Mesendoderm (in vitro differentiated cells): ENCODE results near the gene CRY1.

ENCODE experiments used
- DNase-seq: peaks from one replicate; pipeline ENCODE4 v3.0.0; 2013
- H2AK5ac ChIP-seq: 2 replicates; pipeline ENCODE4 v1.6.1; 2013; ENCODE audit warnings: low read length, inconsistent platforms
- H2BK120ac ChIP-seq: 2 replicates; pipeline ENCODE4 v1.6.1; 2013; ENCODE audit warnings: low read depth, mild to moderate bottlenecking, low read length, moderate library complexity, mixed read lengths
- H2BK15ac ChIP-seq: replicated peaks from 2 replicates; pipeline ENCODE4 v1.6.1; 2013; ENCODE audit warnings: low read depth, mild to moderate bottlenecking, moderate library complexity
- H2BK5ac ChIP-seq: 2 replicates; pipeline ENCODE4 v1.6.1; 2013; ENCODE audit warnings: low read length, inconsistent platforms
- H3K18ac ChIP-seq: 2 replicates; pipeline ENCODE4 v1.6.1; 2013; ENCODE audit warnings: mild to moderate bottlenecking, low read length, mixed read lengths
- H3K23ac ChIP-seq: one replicate; pipeline ENCODE4 v1.6.1; 2013; ENCODE audit warnings: low read length
- H3K27ac ChIP-seq: 2 replicates; pipeline ENCODE4 v1.5.1; 2013; ENCODE audit warnings: low read depth, mild to moderate bottlenecking, inconsistent platforms, low read length, moderate library complexity
- H3K27me3 ChIP-seq: 2 replicates; pipeline ENCODE4 v1.6.1; 2013; ENCODE audit warnings: low read length, control low read depth, mild to moderate bottlenecking, inconsistent platforms; ENCODE audit not compliant: insufficient read depth, poor library complexity
- H3K36me3 ChIP-seq: 2 replicates; pipeline ENCODE4 v1.6.1; 2013; ENCODE audit warnings: low read length, inconsistent platforms; ENCODE audit not compliant: control insufficient read depth, insufficient read depth
- H3K4ac ChIP-seq: one replicate; pipeline ENCODE4 v1.6.1; 2013; ENCODE audit warnings: low read depth, mild to moderate bottlenecking, low read length, moderate library complexity
- H3K4me1 ChIP-seq: 2 replicates; pipeline ENCODE4 v1.6.1; 2013; ENCODE audit warnings: low read depth, low read length, inconsistent platforms; ENCODE audit not compliant: control insufficient read depth
- H3K4me2 ChIP-seq: 2 replicates; pipeline ENCODE4 v1.6.1; 2013; ENCODE audit warnings: low read length
- H3K4me3 ChIP-seq: 2 replicates; pipeline ENCODE4 v1.5.1; 2013; ENCODE audit warnings: mild to moderate bottlenecking, low read length
- H3K56ac ChIP-seq: one replicate; pipeline ENCODE4 v1.6.1; 2013; ENCODE audit warnings: low read length
- H3K79me1 ChIP-seq: 2 replicates; pipeline ENCODE4 v1.6.1; 2013; ENCODE audit warnings: low read length, inconsistent platforms
- H3K79me2 ChIP-seq: 2 replicates; pipeline ENCODE4 v1.6.1; 2013; ENCODE audit warnings: mild to moderate bottlenecking, low read length; ENCODE audit not compliant: control insufficient read depth, insufficient read depth
- H3K9ac ChIP-seq: 2 replicates; pipeline ENCODE4 v1.6.1; 2013; ENCODE audit warnings: low read length, inconsistent platforms
- H4K5ac ChIP-seq: one replicate; pipeline ENCODE4 v1.6.1; 2013; ENCODE audit warnings: low read length
- H4K8ac ChIP-seq: one replicate; pipeline ENCODE4 v1.6.1; 2013; ENCODE audit warnings: low read depth, mild to moderate bottlenecking, control low read depth, low read length, moderate library complexity
- WGBS: extraction: QIAGEN DNeasy Blood & Tissue Kit; methylation state at CpG from one replicate; pipeline ENCODE4 v1.1.7; 2013; ENCODE audit warnings: low lambda C conversion rate, missing lambda C conversion rate; ENCODE audit not compliant: insufficient coverage; ENCODE audit errors: extremely low coverage; 5-methylcytosine and 5-hydroxymethylcytosine counted together

Gene CRY1

DNA sequence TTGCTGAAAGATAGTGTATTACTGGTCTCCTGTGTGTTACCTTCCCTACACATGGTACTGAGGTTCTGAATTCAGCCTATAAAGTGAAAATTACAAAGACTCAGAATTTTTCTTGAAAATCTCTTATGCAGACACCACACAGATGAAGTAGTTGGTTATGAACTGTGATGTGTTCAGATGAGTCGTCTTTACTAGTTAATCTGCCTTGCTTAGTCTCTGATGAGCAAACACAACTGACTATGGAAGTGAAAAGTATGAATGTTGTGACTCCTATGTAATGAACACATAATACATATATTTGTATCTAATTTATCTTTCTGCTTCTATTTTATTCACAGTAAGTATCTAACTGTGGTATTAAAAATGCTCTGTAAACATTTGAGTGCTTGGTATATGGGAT lies 111.1 kb downstream of the CRY1 start:
- no peak overlapping the region for H3K23ac ChIP-seq
- H3K4ac ChIP-seq: no peak overlapping the region
- H2AK5ac ChIP-seq: no peak overlapping the region
- no peak for DNase-seq
- peaks cover 3% of the 10 kb centered on the region for H3K4me1 ChIP-seq
- H3K4me2 ChIP-seq: no peak overlapping the region
- no peak overlapping the region for H4K8ac ChIP-seq
- no peak overlapping the region for H2BK120ac ChIP-seq
- H3K9ac ChIP-seq: no peak overlapping the region
- no peaks in the 10 kb centered on the region for H3K79me2 ChIP-seq
- H3K18ac ChIP-seq: no peak overlapping the region
- no peak overlapping the region for H3K4me3 ChIP-seq
- no peak overlapping the region for H2BK5ac ChIP-seq
- H3K27me3 ChIP-seq: no peaks in the 10 kb centered on the region
- H4K5ac ChIP-seq: no peak overlapping the region
- no peaks in the 10 kb centered on the region for H3K36me3 ChIP-seq
- H3K56ac ChIP-seq: no peak overlapping the region
- H2BK15ac ChIP-seq: no peak overlapping the region
- H3K79me1 ChIP-seq: peaks cover 2% of the 10 kb centered on the region
- WGBS: no CpG with 5 or more reads among the region's 1 CpG
- H3K27ac ChIP-seq: no peak overlapping the region

DNA sequence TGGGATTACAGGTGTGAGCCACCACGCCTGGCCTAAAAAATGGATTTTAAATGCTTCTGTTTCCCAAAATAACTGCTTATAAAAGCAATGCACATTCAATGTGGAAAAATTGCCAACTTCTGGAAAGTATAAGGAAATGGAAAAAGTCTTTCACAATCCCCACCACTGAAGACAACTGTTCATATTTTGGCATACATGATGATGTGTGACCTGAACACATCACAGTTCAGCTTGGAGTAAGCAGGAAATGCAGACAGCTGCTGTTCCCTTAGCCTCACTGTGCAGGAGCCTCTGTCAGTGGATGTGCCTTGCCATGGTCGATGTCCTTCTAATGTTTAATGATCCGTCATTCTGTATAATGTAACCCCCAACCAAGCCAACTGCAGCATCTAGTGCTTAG lies 111.6 kb downstream of the CRY1 start:
- no CpG with 5 or more reads among the region's 3 CpGs for WGBS
- no peak overlapping the region for H3K4me2 ChIP-seq
- no peak overlapping the region for H2BK15ac ChIP-seq
- no peaks in the 10 kb centered on the region for H3K36me3 ChIP-seq
- H3K23ac ChIP-seq: no peak overlapping the region
- DNase-seq: no peak
- no peak overlapping the region for H3K4me3 ChIP-seq
- H2BK5ac ChIP-seq: no peak overlapping the region
- H3K4me1 ChIP-seq: peaks cover 3% of the 10 kb centered on the region
- H3K27me3 ChIP-seq: no peaks in the 10 kb centered on the region
- H4K8ac ChIP-seq: no peak overlapping the region
- H3K18ac ChIP-seq: no peak overlapping the region
- no peaks in the 10 kb centered on the region for H3K79me2 ChIP-seq
- H3K56ac ChIP-seq: no peak overlapping the region
- no peak overlapping the region for H3K9ac ChIP-seq
- H4K5ac ChIP-seq: no peak overlapping the region
- H3K4ac ChIP-seq: no peak overlapping the region
- H3K27ac ChIP-seq: no peak overlapping the region
- H3K79me1 ChIP-seq: peaks cover 2% of the 10 kb centered on the region
- no peak overlapping the region for H2BK120ac ChIP-seq
- no peak overlapping the region for H2AK5ac ChIP-seq

DNA sequence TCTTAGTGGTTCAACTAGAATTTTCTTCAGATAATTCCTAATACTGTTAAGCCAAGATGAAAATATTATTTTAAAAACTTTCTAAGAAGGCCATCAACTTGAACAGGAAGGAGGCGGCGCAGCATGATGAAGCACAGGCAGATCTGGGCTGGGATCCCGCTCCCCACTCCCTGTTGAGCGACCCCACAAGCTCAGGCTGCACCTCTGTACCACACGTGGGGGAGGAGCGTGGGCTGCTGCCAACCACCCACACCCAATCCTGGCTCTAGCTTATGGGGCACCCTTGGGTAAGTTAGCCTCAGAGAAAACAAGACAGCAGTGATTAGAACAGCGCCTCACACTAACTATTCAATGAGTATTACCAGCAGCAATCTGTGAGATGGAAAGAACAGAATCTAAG lies 112.4 kb downstream of the CRY1 start:
- WGBS: no CpG with 5 or more reads among the region's 7 CpGs
- H2BK15ac ChIP-seq: no peak overlapping the region
- no peak overlapping the region for H3K18ac ChIP-seq
- H3K27me3 ChIP-seq: no peaks in the 10 kb centered on the region
- H3K79me1 ChIP-seq: peaks cover 2% of the 10 kb centered on the region
- H3K4ac ChIP-seq: no peak overlapping the region
- no peak overlapping the region for H2BK5ac ChIP-seq
- H3K9ac ChIP-seq: no peak overlapping the region
- no peak overlapping the region for H3K4me2 ChIP-seq
- peaks cover 2% of the 10 kb centered on the region for H3K4me1 ChIP-seq
- no peaks in the 10 kb centered on the region for H3K79me2 ChIP-seq
- no peak overlapping the region for H3K4me3 ChIP-seq
- H3K23ac ChIP-seq: no peak overlapping the region
- H4K8ac ChIP-seq: no peak overlapping the region
- no peak overlapping the region for H4K5ac ChIP-seq
- H3K27ac ChIP-seq: no peak overlapping the region
- H3K36me3 ChIP-seq: no peaks in the 10 kb centered on the region
- H3K56ac ChIP-seq: no peak overlapping the region
- H2BK120ac ChIP-seq: no peak overlapping the region
- H2AK5ac ChIP-seq: no peak overlapping the region
- DNase-seq: no peak

DNA sequence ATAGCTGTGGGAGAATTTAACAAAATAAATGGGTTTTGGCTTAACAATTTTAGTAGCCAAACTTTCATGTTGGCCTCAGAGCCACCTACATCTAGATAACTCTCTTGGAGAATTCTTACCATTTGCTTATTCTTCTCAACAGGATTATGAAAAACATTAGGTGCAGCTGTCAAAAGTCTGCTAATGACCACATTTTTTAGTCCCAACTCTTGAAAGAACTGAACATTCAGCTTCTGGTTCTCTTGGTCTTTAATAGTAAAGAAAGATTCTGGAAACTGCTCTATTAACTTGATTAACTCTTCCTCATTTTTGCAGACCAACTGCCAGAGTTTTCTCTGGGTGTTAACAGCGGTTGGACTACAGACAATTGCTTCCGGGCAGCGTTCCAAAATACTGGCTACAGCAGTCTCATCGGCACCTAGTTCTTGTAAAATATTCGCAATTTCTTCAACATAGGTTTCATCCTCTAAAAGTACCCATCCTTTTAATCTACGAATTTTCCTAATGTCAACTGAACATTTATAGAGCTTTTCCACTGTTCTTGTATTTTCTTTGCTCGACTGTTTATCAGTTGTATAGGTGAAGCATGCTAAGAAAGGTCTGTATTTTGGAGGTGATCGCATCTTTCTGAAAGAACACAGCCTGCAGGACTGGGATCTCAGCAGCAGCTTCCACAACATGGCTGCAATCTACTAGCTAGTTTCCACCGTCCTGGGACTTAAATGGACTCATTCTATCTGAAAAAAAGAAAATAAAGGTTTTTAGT lies 115.1 kb downstream of the CRY1 start:
- no peak overlapping the region for H2BK5ac ChIP-seq
- no peak overlapping the region for H2BK15ac ChIP-seq
- no peak overlapping the region for H3K9ac ChIP-seq
- H3K79me2 ChIP-seq: no peaks in the 10 kb centered on the region
- no peak overlapping the region for H3K27ac ChIP-seq
- H2BK120ac ChIP-seq: no peak overlapping the region
- no peaks in the 10 kb centered on the region for H3K79me1 ChIP-seq
- no peak overlapping the region for H3K4me3 ChIP-seq
- no peak overlapping the region for H3K18ac ChIP-seq
- H3K27me3 ChIP-seq: no peaks in the 10 kb centered on the region
- no peak overlapping the region for H3K4me2 ChIP-seq
- H3K4ac ChIP-seq: no peak overlapping the region
- no peak for DNase-seq
- H4K8ac ChIP-seq: no peak overlapping the region
- H4K5ac ChIP-seq: no peak overlapping the region
- H3K23ac ChIP-seq: no peak overlapping the region
- H3K4me1 ChIP-seq: no peaks in the 10 kb centered on the region
- no peaks in the 10 kb centered on the region for H3K36me3 ChIP-seq
- 100% methylated on average over 2 of the region's 9 CpGs for WGBS
- no peak overlapping the region for H3K56ac ChIP-seq
- H2AK5ac ChIP-seq: no peak overlapping the region

DNA sequence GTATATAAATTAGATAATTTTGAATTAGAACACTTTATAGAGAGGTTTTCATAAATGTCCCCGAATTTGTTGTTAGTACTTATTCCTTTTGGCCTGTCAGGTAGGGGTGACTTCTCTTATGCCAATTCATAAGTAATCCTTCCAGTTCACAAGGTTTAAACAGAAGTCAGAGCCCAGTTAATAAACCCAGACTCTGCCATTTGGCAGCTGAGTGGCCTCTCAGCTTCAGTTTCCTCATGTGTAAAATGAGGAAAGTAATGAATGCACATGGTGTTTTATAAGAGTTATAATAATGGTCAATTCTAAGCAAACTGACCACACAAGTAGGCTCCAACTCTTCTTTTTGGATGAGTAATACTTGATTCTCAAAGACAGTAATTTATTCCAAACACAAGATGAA lies 116.7 kb downstream of the CRY1 start:
- no peak overlapping the region for H4K8ac ChIP-seq
- H3K27me3 ChIP-seq: no peaks in the 10 kb centered on the region
- H2BK5ac ChIP-seq: no peak overlapping the region
- H3K4me2 ChIP-seq: no peak overlapping the region
- H3K56ac ChIP-seq: no peak overlapping the region
- WGBS: no CpG with 5 or more reads among the region's 1 CpG
- no peak overlapping the region for H3K4me3 ChIP-seq
- H3K79me1 ChIP-seq: no peaks in the 10 kb centered on the region
- no peak overlapping the region for H3K4ac ChIP-seq
- no peak overlapping the region for H2AK5ac ChIP-seq
- H3K9ac ChIP-seq: no peak overlapping the region
- no peak for DNase-seq
- no peaks in the 10 kb centered on the region for H3K36me3 ChIP-seq
- no peaks in the 10 kb centered on the region for H3K4me1 ChIP-seq
- H3K27ac ChIP-seq: no peak overlapping the region
- no peak overlapping the region for H2BK120ac ChIP-seq
- H3K18ac ChIP-seq: no peak overlapping the region
- H4K5ac ChIP-seq: no peak overlapping the region
- H3K79me2 ChIP-seq: no peaks in the 10 kb centered on the region
- H3K23ac ChIP-seq: no peak overlapping the region
- H2BK15ac ChIP-seq: no peak overlapping the region
